Measurements from ENCODE around the gene HDAC4. TPM values are rescaled to one million over a fixed set of nuclear protein-coding genes. Genes with fewer than 3 reads are reported as not detected.
A peak's percentile ranks its signal among the peaks of the same experiment; 100 is the strongest.

Gene HDAC4
- total and polyA plus RNA-seq, 8 donors: 1.7 to 98.8 (median 24.5) TPM

DNA sequence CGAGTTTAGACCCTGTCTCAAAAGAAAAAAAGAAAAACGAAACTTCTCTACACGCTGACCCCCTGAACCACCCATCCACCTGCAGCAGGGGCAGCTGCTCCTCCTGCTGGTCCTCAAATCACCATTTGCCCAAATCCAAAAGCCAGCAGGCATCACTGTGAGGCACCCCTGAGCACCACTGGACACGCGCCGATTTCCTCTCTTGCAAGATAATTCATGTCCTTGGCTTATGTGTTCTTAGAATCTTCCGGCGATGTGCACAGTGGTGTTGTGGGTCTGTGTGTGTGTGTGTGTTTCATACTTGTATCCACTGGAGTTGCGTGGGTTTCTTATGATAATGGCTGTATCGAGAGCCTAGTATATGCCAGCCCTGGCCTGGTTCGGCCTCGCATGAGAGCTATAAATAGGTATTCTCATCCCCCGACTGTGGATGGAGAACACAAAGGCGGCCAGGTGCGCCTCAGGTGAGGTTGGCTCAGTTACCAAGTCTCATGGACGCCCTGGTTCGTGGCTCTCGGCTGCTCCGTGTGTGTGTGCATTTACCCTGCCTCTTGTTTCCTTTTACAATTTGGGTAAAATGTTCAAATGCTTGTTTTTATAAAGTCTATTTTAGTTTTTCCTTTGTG is 235.5 kb downstream of the HDAC4 start:
- Histone ChIP-seq H3K27me3 (no peaks in the 10 kb centered on the region), H3K4me3 (no peak overlapping the region), H3K4me1 (peaks cover 0 to 15% (median 0%) of the 10 kb centered on the region in 4 donors), H3K36me3 (peaks cover 23 to 67% (median 57%) of the 10 kb centered on the region in 4 donors), H3K27ac (peak overlapping the region in 1 of 5 donors; percentile 63), H3K9me3 (no peaks in the 10 kb centered on the region)
- no peak for DNase-seq
- 96 to 97% (median 97%) methylated on average over 19 of the region's 19 CpGs for WGBS, 5 donors
- TF ChIP-seq, protein P1, sequence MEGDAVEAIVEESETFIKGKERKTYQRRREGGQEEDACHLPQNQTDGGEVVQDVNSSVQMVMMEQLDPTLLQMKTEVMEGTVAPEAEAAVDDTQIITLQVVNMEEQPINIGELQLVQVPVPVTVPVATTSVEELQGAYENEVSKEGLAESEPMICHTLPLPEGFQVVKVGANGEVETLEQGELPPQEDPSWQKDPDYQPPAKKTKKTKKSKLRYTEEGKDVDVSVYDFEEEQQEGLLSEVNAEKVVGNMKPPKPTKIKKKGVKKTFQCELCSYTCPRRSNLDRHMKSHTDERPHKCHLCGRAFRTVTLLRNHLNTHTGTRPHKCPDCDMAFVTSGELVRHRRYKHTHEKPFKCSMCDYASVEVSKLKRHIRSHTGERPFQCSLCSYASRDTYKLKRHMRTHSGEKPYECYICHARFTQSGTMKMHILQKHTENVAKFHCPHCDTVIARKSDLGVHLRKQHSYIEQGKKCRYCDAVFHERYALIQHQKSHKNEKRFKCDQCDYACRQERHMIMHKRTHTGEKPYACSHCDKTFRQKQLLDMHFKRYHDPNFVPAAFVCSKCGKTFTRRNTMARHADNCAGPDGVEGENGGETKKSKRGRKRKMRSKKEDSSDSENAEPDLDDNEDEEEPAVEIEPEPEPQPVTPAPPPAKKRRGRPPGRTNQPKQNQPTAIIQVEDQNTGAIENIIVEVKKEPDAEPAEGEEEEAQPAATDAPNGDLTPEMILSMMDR (IDR thresholded peaks at IDR 0.05): no peak
- TF ChIP-seq POLR2AphosphoS5 (IDR thresholded peaks at IDR 0.05) (no peak), POLR2A (IDR thresholded peaks at IDR 0.05) (no peak), EP300 (IDR thresholded peaks at IDR 0.05) (no peak)
- intact Hi-C loops (cut with DNase I; ENCODE audit: low total_unique reads): no loop called here

GRCh38 chr2:239164335-239164871 is 236.4 kb downstream of the HDAC4 start:
- Histone ChIP-seq H3K27me3 (no peaks in the 10 kb centered on the region), H3K4me1 (peaks cover 0 to 15% (median 0%) of the 10 kb centered on the region in 4 donors), H3K4me3 (no peak overlapping the region), H3K9me3 (no peaks in the 10 kb centered on the region), H3K27ac (no peak overlapping the region), H3K36me3 (peaks cover 20 to 72% (median 63%) of the 10 kb centered on the region in 4 donors)
- no peak for TF ChIP-seq EP300 (IDR thresholded peaks at IDR 0.05)
- TF ChIP-seq POLR2A (IDR thresholded peaks at IDR 0.05): no peak
- TF ChIP-seq, protein P1 (IDR thresholded peaks at IDR 0.05): no peak
- no peak for TF ChIP-seq POLR2AphosphoS5 (IDR thresholded peaks at IDR 0.05)
- intact Hi-C loops (cut with DNase I; ENCODE audit: low total_unique reads): no loop called here
- DNase-seq: no peak
- 79 to 86% (median 85%) methylated on average over 16 of the region's 16 CpGs for WGBS, 5 donors

DNA sequence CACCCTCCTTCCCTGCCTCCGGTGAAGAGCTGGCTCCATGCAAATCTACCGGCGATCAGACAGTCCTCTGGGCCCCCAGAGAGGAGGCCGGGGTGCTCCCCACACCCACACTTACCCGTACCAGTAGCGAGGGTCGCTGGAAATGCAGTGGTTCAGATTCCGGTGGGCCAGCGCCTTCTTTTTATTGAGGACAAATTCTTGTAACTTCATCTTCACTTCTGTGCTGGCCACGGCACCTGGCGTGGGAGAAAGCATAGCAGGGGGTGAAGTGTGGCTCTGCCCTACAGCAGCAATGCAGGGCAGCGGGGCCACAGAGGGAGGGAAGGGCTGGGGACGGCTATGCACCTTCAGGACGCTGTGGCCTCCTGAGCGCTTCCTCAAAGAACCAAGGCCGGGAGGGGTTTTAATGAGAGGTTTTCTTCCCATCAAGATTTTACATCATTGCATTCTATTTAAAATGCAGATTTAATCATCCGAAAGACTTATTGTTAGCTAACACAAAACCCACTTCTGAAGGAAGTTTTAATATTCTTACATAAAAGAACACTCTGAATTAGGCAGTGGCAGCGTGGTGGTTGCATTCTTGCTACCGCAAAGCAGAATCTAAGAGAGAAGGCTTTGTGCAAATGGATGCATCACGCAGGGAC is 237.0 kb downstream of the HDAC4 start:
- Histone ChIP-seq H3K4me1 (peaks cover 0 to 15% (median 0%) of the 10 kb centered on the region in 4 donors), H3K27ac (no peak overlapping the region), H3K27me3 (no peaks in the 10 kb centered on the region), H3K36me3 (peaks cover 17 to 67% (median 58%) of the 10 kb centered on the region in 4 donors), H3K9me3 (no peaks in the 10 kb centered on the region), H3K4me3 (no peak overlapping the region)
- TF ChIP-seq EP300 (IDR thresholded peaks at IDR 0.05): no peak
- TF ChIP-seq POLR2AphosphoS5 (IDR thresholded peaks at IDR 0.05): no peak
- TF ChIP-seq, protein P1 (IDR thresholded peaks at IDR 0.05): no peak
- TF ChIP-seq POLR2A (IDR thresholded peaks at IDR 0.05): no peak
- WGBS, 5 donors: 85 to 96% (median 91%) methylated on average over 18 to 20 of the region's 20 CpGs
- intact Hi-C loops (cut with DNase I; ENCODE audit: low total_unique reads): no loop called here
- DNase-seq: no peak

DNA sequence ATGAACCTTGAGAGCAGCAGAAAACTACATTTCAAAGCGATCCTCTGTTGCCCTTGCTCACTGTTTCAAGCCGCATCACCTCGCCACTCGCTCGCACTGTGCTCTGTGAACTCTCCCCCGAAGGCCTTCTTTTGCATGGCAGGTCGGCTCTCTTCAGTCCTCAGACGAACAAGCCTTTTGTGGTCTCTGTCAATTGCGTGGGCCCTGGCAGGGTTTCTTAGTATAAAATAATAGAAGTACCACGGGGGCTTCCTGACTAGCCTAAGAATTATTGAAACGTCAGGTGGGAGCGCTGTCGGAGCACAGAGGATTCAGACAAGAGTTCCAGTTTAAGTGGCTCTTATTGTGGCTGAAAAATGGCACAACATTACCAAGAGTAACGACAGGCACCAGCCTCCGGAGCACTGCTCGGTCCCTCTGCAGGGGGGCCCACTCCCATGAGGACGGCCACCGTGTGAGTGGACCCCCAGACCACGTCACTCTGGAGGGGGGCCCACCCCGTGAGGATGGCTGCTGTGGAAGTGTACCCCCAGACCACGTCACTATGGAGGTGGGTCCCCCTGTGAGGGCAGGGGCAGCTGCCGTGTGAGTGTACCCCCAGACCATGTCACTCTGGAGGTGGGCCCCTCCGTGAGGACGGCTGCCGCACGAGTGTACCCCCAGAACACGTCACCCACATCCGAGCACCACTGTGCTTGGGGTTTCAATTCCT is 237.7 kb downstream of the HDAC4 start:
- intact Hi-C loops (cut with DNase I; ENCODE audit: low total_unique reads): no loop called here
- Histone ChIP-seq H3K4me3 (no peak overlapping the region), H3K27me3 (no peaks in the 10 kb centered on the region), H3K9me3 (no peaks in the 10 kb centered on the region), H3K4me1 (peaks cover 0 to 21% (median 2%) of the 10 kb centered on the region in 4 donors), H3K36me3 (peaks cover 17 to 70% (median 52%) of the 10 kb centered on the region in 4 donors), H3K27ac (no peak overlapping the region)
- no peak for TF ChIP-seq POLR2AphosphoS5 (IDR thresholded peaks at IDR 0.05)
- TF ChIP-seq POLR2A (IDR thresholded peaks at IDR 0.05): no peak
- no peak for TF ChIP-seq EP300 (IDR thresholded peaks at IDR 0.05)
- TF ChIP-seq, protein P1 (IDR thresholded peaks at IDR 0.05): no peak
- no peak for DNase-seq
- 93 to 97% (median 96%) methylated on average over 26 to 28 of the region's 28 CpGs for WGBS, 5 donors

Measured in stomach (tissue), 9 donors.